ENCODE results near the gene FBF1.

The FBF1 gene

GRCh38 chr17:75941442-75941819 lies 589 bp upstream of the FBF1 start:
- Histone ChIP-seq H3K9me3 (ENCODE audit: control insufficient read depth, insufficient read depth, low read depth, low read length) (no peaks in the 10 kb centered on the region), H3K36me3 (ENCODE audit: control insufficient read depth in 2 of 2, insufficient read depth in 1 of 2, low read length in 2 of 2) (peaks cover 9 to 32% of the 10 kb centered on the region in 2 experiments), H3K4me1 (ENCODE audit: control insufficient read depth, insufficient read depth, low read length) (peaks cover 3% of the 10 kb centered on the region; the same call in 1 of the 2 replicates), H3K4me3 (ENCODE audit: low read depth, low read length) (no peak overlapping the region; the same call in 1 of the 2 replicates), H3K27ac (ENCODE audit: extremely low read depth, low read depth, low read length) (no peak overlapping the region; the same call in 1 of the 2 replicates)
- TF ChIP-seq GLIS1 (tag by site-specific recombination; IDR thresholded peaks at IDR 0.05) (no peak), ZNF324 (tag by site-specific recombination; IDR thresholded peaks at IDR 0.05) (no peak), ZNF670 (tag by site-specific recombination; IDR thresholded peaks at IDR 0.05; ENCODE audit: low read depth) (no peak), KLF9 (tag by site-specific recombination; IDR thresholded peaks at IDR 0.05; ENCODE audit: low read depth) (no peak), ZNF600 (tag by site-specific recombination; IDR thresholded peaks at IDR 0.05) (no peak), ZNF274 (IDR thresholded peaks at IDR 0.05; ENCODE audit: low read length) (no peak), ZNF274 (tag by site-specific recombination; IDR thresholded peaks at IDR 0.05; ENCODE audit: borderline replicate concordance) (no peak), ZNF514 (tag by site-specific recombination; IDR thresholded peaks at IDR 0.05) (no peak), RBAK (tag by site-specific recombination; IDR thresholded peaks at IDR 0.05) (no peak), ZNF2 (tag by site-specific recombination; IDR thresholded peaks at IDR 0.05) (no peak), ZNF521 (tag by site-specific recombination; IDR thresholded peaks at IDR 0.05) (no peak), ZBTB48 (tag by site-specific recombination; IDR thresholded peaks at IDR 0.05) (no peak), TCF7L2 (IDR thresholded peaks at IDR 0.05; ENCODE audit: borderline replicate concordance, low read depth, low read length) (no peak), ZNF558 (tag by site-specific recombination; IDR thresholded peaks at IDR 0.05) (no peak), ZNF561 (tag by site-specific recombination; IDR thresholded peaks at IDR 0.05; ENCODE audit: borderline replicate concordance) (no peak), ZNF23 (tag by site-specific recombination; IDR thresholded peaks at IDR 0.05; ENCODE audit: borderline replicate concordance) (no peak), ZNF174 (tag by site-specific recombination; IDR thresholded peaks at IDR 0.05) (no peak), ZNF544 (tag by site-specific recombination; IDR thresholded peaks at IDR 0.05) (no peak)
- TF ChIP-seq, protein P1, sequence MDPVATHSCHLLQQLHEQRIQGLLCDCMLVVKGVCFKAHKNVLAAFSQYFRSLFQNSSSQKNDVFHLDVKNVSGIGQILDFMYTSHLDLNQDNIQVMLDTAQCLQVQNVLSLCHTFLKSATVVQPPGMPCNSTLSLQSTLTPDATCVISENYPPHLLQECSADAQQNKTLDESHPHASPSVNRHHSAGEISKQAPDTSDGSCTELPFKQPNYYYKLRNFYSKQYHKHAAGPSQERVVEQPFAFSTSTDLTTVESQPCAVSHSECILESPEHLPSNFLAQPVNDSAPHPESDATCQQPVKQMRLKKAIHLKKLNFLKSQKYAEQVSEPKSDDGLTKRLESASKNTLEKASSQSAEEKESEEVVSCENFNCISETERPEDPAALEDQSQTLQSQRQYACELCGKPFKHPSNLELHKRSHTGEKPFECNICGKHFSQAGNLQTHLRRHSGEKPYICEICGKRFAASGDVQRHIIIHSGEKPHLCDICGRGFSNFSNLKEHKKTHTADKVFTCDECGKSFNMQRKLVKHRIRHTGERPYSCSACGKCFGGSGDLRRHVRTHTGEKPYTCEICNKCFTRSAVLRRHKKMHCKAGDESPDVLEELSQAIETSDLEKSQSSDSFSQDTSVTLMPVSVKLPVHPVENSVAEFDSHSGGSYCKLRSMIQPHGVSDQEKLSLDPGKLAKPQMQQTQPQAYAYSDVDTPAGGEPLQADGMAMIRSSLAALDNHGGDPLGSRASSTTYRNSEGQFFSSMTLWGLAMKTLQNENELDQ (tag by site-specific recombination; IDR thresholded peaks at IDR 0.05; ENCODE audit: low read depth) = no peak
- TF ChIP-seq, protein P2, sequence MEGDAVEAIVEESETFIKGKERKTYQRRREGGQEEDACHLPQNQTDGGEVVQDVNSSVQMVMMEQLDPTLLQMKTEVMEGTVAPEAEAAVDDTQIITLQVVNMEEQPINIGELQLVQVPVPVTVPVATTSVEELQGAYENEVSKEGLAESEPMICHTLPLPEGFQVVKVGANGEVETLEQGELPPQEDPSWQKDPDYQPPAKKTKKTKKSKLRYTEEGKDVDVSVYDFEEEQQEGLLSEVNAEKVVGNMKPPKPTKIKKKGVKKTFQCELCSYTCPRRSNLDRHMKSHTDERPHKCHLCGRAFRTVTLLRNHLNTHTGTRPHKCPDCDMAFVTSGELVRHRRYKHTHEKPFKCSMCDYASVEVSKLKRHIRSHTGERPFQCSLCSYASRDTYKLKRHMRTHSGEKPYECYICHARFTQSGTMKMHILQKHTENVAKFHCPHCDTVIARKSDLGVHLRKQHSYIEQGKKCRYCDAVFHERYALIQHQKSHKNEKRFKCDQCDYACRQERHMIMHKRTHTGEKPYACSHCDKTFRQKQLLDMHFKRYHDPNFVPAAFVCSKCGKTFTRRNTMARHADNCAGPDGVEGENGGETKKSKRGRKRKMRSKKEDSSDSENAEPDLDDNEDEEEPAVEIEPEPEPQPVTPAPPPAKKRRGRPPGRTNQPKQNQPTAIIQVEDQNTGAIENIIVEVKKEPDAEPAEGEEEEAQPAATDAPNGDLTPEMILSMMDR (tag by site-specific recombination; IDR thresholded peaks at IDR 0.05) = no peak
- TF ChIP-seq, protein P3, sequence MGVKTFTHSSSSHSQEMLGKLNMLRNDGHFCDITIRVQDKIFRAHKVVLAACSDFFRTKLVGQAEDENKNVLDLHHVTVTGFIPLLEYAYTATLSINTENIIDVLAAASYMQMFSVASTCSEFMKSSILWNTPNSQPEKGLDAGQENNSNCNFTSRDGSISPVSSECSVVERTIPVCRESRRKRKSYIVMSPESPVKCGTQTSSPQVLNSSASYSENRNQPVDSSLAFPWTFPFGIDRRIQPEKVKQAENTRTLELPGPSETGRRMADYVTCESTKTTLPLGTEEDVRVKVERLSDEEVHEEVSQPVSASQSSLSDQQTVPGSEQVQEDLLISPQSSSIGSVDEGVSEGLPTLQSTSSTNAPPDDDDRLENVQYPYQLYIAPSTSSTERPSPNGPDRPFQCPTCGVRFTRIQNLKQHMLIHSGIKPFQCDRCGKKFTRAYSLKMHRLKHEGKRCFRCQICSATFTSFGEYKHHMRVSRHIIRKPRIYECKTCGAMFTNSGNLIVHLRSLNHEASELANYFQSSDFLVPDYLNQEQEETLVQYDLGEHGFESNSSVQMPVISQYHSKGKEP (tag by site-specific recombination; IDR thresholded peaks at IDR 0.05) = no peak
- ChIA-PET CTCF (interaction anchor here (0.7 to 1.9 kb wide), 6 partner anchors 11 to 64 kb away, joined by 3 to 9 read pairs (median 4); partner anchors contain the start of gene CDK3), POLR2A (interaction anchor here (0.5 to 1.9 kb wide), 29 partner anchors 9 to 412 kb away, joined by 3 to 20 read pairs (median 4); partner anchors contain the start of genes ACOX1, CDK3, MRPL38 and PRPSAP1)

DNA sequence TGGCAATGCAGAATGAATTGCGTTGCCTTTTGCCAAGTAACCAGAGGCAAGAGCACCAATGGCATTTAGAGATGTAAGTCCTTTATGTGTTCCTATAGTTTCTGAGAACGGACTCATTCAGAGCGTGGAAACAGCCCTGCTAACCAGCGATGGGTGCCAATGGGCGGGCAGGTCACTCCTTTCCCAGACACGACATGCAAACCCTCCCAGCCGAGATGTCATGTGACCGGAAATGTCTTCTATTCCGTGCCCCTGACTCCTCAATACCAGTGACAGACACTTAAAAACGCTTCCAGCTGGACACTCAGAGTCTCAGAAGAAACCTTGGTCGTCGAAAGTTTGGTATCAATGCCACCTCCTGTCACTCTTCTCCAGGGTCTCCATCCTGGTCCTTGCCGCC lies 3.2 kb downstream of the FBF1 start:
- ChIA-PET CTCF (interaction anchor here (1.3 to 4.1 kb wide), 2 partner anchors 10 to 68 kb away, joined by 4 to 15 read pairs; no protein-coding TSS in a partner anchor), POLR2A (interaction anchor here (1.1 to 1.4 kb wide), 2 partner anchors 33 to 42 kb away, joined by 3 read pairs; partner anchors contain the start of genes MRPL38 and TRIM65)
- H3K36me3 ChIP-seq (ENCODE audit: control insufficient read depth in 2 of 2, insufficient read depth in 1 of 2, low read length in 2 of 2) = peaks cover 3 to 24% of the 10 kb centered on the region in 2 experiments; a peak in 2 of 3 replicates
- H3K4me1 ChIP-seq (ENCODE audit: control insufficient read depth, insufficient read depth, low read length) = peaks cover 3% of the 10 kb centered on the region; the same call in 1 of the 2 replicates
- H3K4me3 ChIP-seq (ENCODE audit: low read depth, low read length) = no peak overlapping the region
- no peaks in the 10 kb centered on the region for H3K9me3 ChIP-seq (ENCODE audit: control insufficient read depth, insufficient read depth, low read depth, low read length)
- no peak overlapping the region for H3K27ac ChIP-seq (ENCODE audit: extremely low read depth, low read depth, low read length)
- TF ChIP-seq ZNF791 (tag by site-specific recombination; IDR thresholded peaks at IDR 0.05) (no peak), ZNF184 (tag by site-specific recombination; IDR thresholded peaks at IDR 0.05) (no peak), ZNF701 (tag by site-specific recombination; IDR thresholded peaks at IDR 0.05) (no peak), ZNF48 (tag by site-specific recombination; IDR thresholded peaks at IDR 0.05) (no peak), ZBTB48 (tag by site-specific recombination; IDR thresholded peaks at IDR 0.05) (no peak), ZNF629 (tag by site-specific recombination; IDR thresholded peaks at IDR 0.05) (no peak), ZNF211 (tag by site-specific recombination; IDR thresholded peaks at IDR 0.05; ENCODE audit: low read depth) (no peak), ZNF777 (tag by site-specific recombination; IDR thresholded peaks at IDR 0.05; ENCODE audit: borderline replicate concordance) (no peak), ZNF654 (tag by site-specific recombination; IDR thresholded peaks at IDR 0.05; ENCODE audit: low read depth) (no peak), TCF7L2 (IDR thresholded peaks at IDR 0.05; ENCODE audit: borderline replicate concordance, low read depth, low read length) (no peak), ZNF23 (tag by site-specific recombination; IDR thresholded peaks at IDR 0.05; ENCODE audit: borderline replicate concordance) (no peak), MZF1 (tag by site-specific recombination; IDR thresholded peaks at IDR 0.05; ENCODE audit: borderline replicate concordance) (no peak)
- TF ChIP-seq, protein P4, sequence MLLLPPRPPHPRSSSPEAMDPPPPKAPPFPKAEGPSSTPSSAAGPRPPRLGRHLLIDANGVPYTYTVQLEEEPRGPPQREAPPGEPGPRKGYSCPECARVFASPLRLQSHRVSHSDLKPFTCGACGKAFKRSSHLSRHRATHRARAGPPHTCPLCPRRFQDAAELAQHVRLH (tag by site-specific recombination; IDR thresholded peaks at IDR 0.05) = no peak

All from HEK293 (cell line).